ENCODE results near the gene TH.
"Not testable (repeated sequence)": the region's sequence is repeated elsewhere in the genome, so short reads cannot be mapped to it uniquely, and the experiment has no call there.

Gene TH

GRCh38 chr11:2196970-2197770, 25.6 kb upstream of the TH start:
- peak; percentile 46 to 65 for DNase-seq (ENCODE audit: low read depth in 1 of 2, low spot score in 1 of 2)

- DNase-seq (ENCODE audit: low read depth in 1 of 2, low spot score in 1 of 2), result no peak
These were observed 24.1 kb upstream of the TH start for GRCh38 chr11:2195756-2196088.

- DNase-seq (ENCODE audit: low read depth in 1 of 2, low spot score in 1 of 2), result peak; percentile 23 to 46
These were observed 23.5 kb upstream of the TH start for GRCh38 chr11:2194877-2195755.

DNA sequence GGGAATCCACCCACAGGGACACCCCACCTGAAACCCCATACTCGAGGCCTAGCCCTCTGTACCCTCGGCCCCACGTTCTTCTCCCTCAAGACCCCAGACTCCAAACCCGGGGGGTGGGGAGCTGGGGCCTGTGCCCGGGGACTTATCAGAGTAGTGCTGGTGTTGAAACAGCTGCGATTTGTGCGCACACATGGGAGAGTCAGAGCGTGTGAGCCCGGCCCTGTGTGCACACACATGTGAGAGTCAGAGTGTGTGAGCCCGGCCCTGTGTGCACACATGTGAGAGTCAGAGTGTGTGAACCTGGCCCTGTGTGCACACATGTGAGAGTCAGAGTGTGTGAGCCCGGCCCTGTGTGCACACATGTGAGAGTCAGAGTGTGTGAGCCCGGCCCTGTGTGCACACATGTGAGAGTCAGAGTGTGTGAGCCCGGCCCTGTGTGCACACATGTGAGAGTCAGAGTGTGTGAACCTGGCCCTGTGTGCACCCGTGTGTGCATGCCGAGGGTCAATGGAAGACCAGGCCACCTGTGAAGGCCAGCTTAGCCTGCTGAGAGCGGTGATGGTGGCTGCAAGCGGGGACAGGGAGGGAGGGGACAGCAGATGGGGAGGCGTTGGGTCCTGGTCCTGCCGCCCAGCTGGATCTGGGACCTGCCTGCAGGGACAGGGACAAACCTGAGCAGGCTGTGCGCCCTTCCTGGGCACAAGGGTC, 22.4 kb upstream of the TH start:
- not testable (repeated sequence) for DNase-seq (ENCODE audit: low read depth in 1 of 2, low spot score in 1 of 2)

DNA sequence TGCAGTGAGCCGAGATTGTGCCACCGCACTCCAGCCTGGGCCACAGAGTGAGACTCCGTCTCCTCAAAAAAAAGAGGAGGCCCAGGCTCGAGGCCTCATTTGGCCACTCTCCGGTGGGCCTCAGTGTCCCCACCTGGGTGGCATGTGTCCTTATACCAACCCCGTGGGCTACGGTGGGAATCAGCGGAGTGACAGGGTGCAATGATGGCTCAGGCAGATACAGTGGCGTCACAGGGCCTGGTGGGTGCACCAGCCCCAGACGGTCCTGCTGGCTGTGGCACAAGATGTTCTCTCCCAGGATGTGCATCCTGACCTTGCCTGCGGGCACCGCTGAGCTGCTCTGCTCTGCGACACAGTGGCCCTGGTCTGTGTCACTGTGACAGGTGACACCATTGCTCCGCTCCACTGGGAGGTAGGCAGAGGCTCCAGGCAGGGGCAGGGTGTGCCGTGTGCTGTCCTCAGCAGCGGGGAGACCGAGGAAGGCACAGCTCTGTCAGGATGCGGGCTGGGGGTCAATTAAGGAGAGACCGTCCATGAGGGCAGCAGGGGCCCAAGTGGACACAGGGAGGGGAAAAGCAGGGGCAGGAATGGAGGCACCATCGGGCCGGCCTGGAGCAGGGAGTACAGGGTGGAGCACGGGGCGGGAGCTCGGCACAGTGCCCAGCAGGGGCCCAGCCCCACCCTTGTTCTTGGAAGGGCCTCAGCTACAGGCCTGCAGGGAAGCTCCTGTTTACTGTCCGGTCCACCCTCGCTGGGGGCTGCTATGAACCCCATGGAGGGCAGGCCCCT, 21.7 kb upstream of the TH start:
- DNase-seq (ENCODE audit: low read depth in 1 of 2, low spot score in 1 of 2), result no peak

- no peak for DNase-seq (ENCODE audit: low read depth in 1 of 2, low spot score in 1 of 2)
These were observed 20.8 kb upstream of the TH start for GRCh38 chr11:2192435-2192834.

GRCh38 chr11:2191883-2192282, 20.3 kb upstream of the TH start:
- no peak for DNase-seq (ENCODE audit: low read depth in 1 of 2, low spot score in 1 of 2)

DNA sequence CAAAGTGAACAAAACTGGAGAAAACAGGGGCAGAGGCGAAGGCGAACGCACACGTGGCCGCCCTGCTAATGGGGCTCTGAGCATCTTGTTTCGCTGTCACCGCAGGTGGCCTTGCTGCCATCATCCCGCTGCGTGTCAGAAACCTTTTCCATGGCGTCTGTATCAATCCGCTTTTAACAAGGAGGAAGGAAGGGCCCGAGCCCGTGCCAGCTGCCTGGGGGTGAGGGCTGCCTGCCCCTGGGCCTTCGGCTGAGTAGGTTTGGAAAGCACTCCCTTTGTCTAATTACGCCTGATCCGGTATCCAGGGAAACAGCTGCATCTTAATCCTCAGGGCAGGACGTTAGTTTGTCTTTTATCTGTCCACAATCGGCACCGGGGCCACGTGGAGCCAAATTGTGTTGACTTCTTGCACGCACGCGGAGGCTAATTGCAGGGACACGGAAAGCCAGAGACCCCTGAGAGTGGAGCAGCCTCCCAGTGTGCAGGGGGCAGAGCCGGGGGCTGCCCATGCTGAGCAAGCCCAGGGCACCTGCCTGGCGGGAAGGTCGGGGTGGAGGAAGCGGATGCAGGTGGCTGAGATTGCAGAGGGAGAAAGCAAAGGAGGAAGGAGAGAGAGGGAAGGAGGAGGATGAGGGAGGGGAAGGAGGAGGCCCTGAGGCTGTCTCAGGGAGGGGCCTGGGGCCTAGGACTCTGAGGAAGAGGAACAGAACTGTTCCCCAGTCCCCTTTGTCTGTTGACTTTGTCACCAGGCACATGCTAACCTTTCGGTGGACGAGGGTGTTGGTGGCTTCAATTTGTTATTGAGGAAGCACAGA, 19.2 kb upstream of the TH start:
- DNase-seq (ENCODE audit: low read depth in 1 of 2, low spot score in 1 of 2), result no peak

GRCh38 chr11:2189938-2190656, 18.5 kb upstream of the TH start:
- DNase-seq (ENCODE audit: low read depth in 1 of 2, low spot score in 1 of 2), result no peak

DNA sequence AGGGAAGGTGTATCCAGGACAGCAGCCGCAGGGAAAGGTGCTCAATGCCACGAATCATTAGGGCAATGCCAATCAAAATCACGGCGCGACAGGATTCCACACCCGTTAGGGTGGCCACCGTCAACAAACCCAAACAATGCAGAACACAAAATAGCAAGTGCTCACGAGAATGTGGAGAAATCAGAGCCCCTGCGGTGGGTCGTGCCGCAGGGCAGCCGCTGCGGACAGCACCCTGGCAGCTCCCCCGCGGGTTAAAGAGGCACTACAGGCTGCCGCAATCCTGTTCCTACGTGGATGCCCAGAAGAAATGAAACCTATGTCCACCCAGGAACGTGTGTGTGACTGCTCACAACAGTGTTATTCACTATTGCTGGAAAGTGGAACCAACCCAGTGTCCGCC, 17.1 kb upstream of the TH start:
- DNase-seq (ENCODE audit: low read depth in 1 of 2, low spot score in 1 of 2), result no peak

DNA sequence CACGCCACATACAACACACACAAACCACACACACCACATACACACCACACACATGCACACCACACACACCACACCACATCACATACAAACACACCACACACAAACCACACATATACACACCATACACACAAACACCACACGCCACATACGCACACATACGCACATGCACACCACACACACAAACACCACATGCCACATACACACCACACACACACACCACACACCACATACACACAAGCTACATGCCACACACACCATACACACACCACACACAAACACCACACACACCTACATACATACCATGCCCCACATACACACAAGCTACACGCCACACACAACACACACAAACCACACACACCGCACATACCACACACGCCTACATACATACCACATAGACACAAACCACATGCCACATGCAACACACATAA, 15.7 kb upstream of the TH start:
- no peak for DNase-seq (ENCODE audit: low read depth in 1 of 2, low spot score in 1 of 2)

DNA sequence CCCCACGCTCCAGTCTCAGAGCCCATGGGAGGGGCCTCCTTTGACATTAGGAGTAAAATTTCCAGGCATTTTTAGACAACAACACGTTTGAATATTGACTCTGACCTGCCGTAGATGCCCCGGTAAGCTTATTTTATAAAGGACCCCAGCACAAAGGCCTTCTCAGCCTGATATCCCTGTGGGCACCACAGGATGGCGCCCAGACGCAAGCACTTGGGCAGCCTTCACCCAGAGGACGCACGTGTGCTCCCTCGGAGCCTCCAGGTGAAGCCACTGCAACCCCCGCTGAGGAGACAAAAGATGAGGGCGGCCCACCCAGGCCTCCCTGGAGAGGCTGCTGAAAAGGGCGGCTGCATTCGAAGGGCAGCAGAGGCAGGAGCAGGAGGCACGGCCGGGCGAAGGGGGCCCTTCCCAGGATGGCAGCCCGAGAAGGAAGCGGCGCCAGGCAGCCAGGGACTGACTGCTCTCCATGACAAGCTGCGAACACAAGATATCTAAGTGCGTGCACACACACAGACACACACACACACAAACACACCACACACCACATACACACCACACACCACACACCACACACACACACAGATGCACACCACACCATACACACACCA, 15.2 kb upstream of the TH start:
- DNase-seq (ENCODE audit: low read depth in 1 of 2, low spot score in 1 of 2), result peak; percentile 10 to 20

DNA sequence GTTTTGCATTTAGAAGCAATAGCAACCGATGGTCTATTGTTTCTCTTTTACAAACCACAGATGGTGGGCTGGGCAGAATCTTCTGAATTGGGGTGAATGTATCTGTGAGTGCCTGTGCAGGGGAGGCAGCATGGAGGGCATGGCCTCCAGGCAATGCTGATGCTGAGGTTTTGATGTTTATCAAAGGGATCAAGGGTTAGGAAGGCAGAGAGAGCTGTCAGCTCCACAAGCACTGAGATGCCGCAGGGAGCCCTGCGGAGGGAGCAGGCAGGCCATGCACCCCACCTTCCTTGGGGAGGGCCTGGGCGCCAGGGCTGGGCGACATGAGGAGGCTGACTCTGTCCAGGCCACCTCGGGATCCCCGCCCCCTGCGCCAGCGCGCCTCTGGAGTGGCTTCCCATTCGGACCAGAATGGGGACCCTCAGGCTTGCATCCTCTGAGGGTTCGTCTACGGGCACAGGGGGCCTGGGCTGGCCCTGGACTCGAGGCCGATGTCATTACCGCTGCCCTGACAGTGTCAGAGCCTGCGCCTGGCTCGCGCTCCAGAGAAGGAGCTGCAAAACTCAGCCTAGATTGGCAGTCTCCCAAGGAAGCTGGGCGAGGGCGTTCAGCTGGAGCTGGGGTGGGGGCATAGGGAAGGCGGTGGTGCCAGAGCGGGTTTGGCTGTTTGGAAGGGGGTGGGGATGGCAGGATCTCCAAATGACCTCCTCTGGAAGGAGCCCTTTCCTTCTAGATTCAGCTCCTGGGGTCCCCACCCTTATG, 13.9 kb upstream of the TH start:
- no peak for DNase-seq (ENCODE audit: low read depth in 1 of 2, low spot score in 1 of 2)

- no peak for DNase-seq (ENCODE audit: low read depth in 1 of 2, low spot score in 1 of 2)
These were observed 11.3 kb upstream of the TH start for GRCh38 chr11:2182692-2183474.

DNA sequence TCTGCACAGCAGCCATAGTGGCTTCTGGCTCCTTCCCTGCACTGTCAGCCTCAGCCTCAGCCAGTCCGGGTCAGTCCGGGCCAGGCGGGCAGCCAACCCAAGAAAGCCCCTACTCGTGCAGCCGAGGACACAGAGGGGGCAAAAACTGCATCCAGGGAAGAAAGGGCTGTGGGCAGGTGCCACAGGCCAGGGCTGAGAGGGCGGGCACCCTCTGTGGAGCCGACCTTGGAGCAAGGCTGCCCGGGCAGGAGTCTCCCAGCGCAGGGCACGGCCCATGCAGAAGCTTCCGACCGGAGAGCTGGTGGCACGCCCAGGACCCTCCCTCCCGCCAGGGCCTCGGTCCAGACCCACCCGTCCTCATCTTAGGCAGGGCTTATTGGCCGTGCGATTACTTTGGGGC, 10.5 kb upstream of the TH start:
- no peak for DNase-seq (ENCODE audit: low read depth in 1 of 2, low spot score in 1 of 2)

GRCh38 chr11:2180789-2181370, 9.3 kb upstream of the TH start:
- DNase-seq (ENCODE audit: low read depth in 1 of 2, low spot score in 1 of 2), result no peak

- no peak for DNase-seq (ENCODE audit: low read depth in 1 of 2, low spot score in 1 of 2)
These were observed 8.7 kb upstream of the TH start for GRCh38 chr11:2180347-2180746.
